GM10248 (cell line): ENCODE measurements around the gene SLC22A15.

Experiments
- CTCF ChIA-PET: fragments of 300-600 bp; sonication (Branson Sonifier 250); formaldehyde crosslinking; extraction: SDS; loops from one replicate; lab custom pipeline; 2021; ENCODE audit warnings: antibody characterized with exemption; lab: Yijun Ruan, JAX
- POLR2A ChIA-PET: fragments of 350-650 bp; sonication (Branson Sonifier 250); formaldehyde crosslinking; extraction: SDS; loops from one replicate; lab custom pipeline; 2020; ENCODE audit warnings: antibody characterized with exemption; lab: Yijun Ruan, JAX
- DNase-seq: peaks from one replicate; pipeline ENCODE4 v3.0.0; 2012; ENCODE audit errors: extremely low spot score
- CTCF ChIP-seq: IDR thresholded peaks from 2 replicates; pipeline ENCODE4 v1.5.1; 2012; ENCODE audit warnings: mild to moderate bottlenecking, low read depth; ENCODE audit errors: extremely low read depth, missing control alignments, control extremely low read depth

Gene SLC22A15

GRCh38 chr1:116067566-116067890 is 91.2 kb downstream of the SLC22A15 start:
- ChIA-PET POLR2A (no interaction called here), CTCF (interaction anchor here (1.8 kb wide), 1 partner anchor 10 kb away, joined by 5 read pairs; no protein-coding TSS in a partner anchor)
- DNase-seq = no peak
- TF ChIP-seq CTCF = no peak

- ChIA-PET POLR2A (no interaction called here), CTCF (no interaction called here)
- no peak for TF ChIP-seq CTCF
- DNase-seq = no peak
These were observed 99.3 kb downstream of the SLC22A15 start for GRCh38 chr1:116075575-116075974.

- ChIA-PET POLR2A (no interaction called here), CTCF (no interaction called here)
- no peak for TF ChIP-seq CTCF
- DNase-seq = no peak
These were observed 99.7 kb downstream of the SLC22A15 start for GRCh38 chr1:116075990-116076389.

- TF ChIP-seq CTCF = no peak
- CTCF ChIA-PET = interaction anchor here (1.7 kb wide), 1 partner anchor 48 kb away, joined by 3 read pairs; no protein-coding TSS in a partner anchor
- no peak for DNase-seq
- POLR2A ChIA-PET = no interaction called here
These were observed 100.5 kb downstream of the SLC22A15 start for GRCh38 chr1:116076831-116077230.

GRCh38 chr1:116078699-116079223 is 102.4 kb downstream of the SLC22A15 start:
- TF ChIP-seq CTCF = no peak
- POLR2A ChIA-PET = no interaction called here
- CTCF ChIA-PET = interaction anchor here (1.5 to 1.7 kb wide), 2 partner anchors 12 to 50 kb away, joined by 3 to 5 read pairs; no protein-coding TSS in a partner anchor
- DNase-seq = no peak

- ChIA-PET POLR2A (no interaction called here), CTCF (interaction anchor here (1.8 kb wide), 1 partner anchor 51 kb away, joined by 4 read pairs; no protein-coding TSS in a partner anchor)
- DNase-seq = no peak
- TF ChIP-seq CTCF = no peak
These were observed 111.3 kb downstream of the SLC22A15 start for GRCh38 chr1:116087628-116088027.
